Stimulated activated CD8-positive, alpha-beta memory T cell treated with anti-CD3 and anti-CD28 coated beads, Interleukin-7, amount 100 ng/mL, for 4 hours (primary cell): ENCODE measurements around the gene ZNF586.
"Not testable (repeated sequence)": the region's sequence is repeated elsewhere in the genome, so short reads cannot be mapped to it uniquely, and the experiment has no call there.

ENCODE experiments used
- DNase-seq, 2 donors: peaks; one replicate each; pipeline ENCODE4 v3.0.0-alpha.2; 2020; ENCODE audit warnings: low read depth in 2 of 2

Gene ZNF586

DNA sequence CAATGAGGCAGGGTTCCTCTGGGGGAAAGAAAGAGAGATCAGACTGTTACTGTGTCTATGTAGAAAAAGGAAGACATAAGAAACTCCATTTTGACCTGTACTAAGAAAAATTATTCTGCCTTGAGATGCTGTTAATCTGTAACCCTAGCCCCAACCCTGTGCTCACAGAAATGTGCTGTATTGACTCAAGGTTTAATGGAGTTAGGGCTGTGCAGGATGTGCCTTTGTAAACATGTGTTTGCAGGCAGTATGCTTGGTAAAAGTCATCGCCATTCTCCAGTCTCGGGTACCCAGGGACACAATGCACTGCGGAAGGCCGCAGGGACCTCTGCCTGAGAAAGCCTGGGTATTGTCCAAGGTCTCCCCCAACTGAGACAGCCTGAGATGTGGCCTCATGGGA, 54.1 kb downstream of the ZNF586 start:
- not testable (repeated sequence) for DNase-seq

DNA sequence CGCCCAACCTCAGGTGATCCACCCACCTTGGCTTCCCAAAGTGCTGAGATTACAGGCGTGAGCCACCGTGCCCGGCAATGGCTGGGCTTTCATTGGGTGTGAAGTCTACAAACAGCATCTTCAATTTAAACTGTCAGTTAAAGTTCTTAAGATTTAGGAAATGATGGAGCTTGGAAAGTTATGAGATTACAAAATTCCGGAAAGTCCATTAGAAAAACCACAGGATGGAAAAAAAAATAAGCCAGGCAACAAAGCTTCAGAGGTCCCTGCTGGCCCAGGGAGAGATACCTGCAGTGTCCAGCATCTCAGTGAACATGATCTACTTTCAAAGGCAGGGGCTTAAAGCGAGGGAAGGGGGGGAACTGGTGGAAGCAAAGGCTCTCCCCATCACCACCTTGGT, 56.0 kb downstream of the ZNF586 start:
- DNase-seq = no peak

DNA sequence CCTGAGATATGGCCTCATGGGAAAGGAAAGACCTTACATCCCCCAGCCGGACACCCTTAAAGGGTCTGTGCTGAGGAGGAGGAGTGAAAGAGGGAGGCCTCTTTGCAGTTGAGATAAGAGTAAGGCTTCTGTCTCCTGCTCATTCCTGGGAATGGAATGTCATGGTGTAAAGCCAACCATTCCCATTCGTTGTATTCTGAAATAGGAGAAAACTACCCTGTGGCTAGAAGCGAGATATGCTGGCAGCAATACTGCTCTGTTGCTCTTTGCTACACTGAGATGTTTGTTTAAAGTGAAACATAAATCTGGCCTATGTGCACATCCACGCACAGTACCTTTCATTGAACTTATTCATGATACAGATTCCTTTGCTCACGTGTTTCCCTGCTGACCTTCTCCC, 59.8 kb downstream of the ZNF586 start:
- no peak for DNase-seq

DNA sequence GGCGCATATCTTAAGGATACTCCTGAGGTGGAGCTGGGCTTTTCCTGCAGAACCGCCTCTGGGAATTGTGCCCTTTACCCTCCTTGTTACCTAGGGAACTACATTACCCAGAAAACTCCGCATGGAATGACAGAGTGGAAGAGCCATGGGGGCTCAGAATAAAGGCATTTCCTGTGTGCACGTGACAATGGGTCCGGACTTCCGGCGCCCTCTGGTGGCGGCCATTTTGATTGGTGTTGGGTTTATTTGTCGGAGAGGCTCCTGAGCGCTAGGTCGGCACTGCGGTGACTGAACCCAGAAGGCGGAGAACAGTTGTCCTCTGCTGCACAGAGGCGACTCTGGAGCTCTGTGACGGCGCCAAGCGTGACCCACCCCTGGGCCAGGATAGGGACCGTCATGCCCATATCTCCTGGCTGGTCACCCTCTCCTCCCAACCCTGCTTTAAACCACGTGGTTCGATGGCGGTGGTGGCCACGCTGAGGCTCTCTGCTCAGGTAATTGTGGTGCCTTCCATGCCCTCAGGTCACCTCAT, 60.7 kb downstream of the ZNF586 start, which contains the start of gene ZNF587B:
Gene ZNF587B (plus strand): TSS at position 229 of the 532 bp plus-strand sequence. CDS start 230 bp downstream, at position 459.
- no peak for DNase-seq
